ENCODE measurements around the gene CDH22. TPM values are rescaled to one million over a fixed set of nuclear protein-coding genes. Genes with fewer than 3 reads are reported as not detected.

The CDH22 gene
- total and polyA plus RNA-seq, 9 of the 15 experiments (the other 6 are each of a cell fraction or from before 2014, with no cell fraction given) = 0.07 to 0.08 TPM; not detected in 7

- TF ChIP-seq BHLHE40 (IDR thresholded peaks at IDR 0.05; ENCODE audit: low read length) = 0 out of 2 replicates have a peak, but pooled peaks have one; percentile 8
- no peak for TF ChIP-seq STAG1 (CRISPR knock-in tag; IDR thresholded peaks at IDR 0.05; ENCODE audit: borderline replicate concordance)
- no peak for TF ChIP-seq GTF2E2 (tag; IDR thresholded peaks at IDR 0.05)
- TF ChIP-seq ZMIZ1 (IDR thresholded peaks at IDR 0.05; ENCODE audit: low read depth in 2 of 2, low read length in 2 of 2) = no peak
- no peak for TF ChIP-seq KDM4B (IDR thresholded peaks at IDR 0.05; ENCODE audit: borderline replicate concordance in 2 of 2, low read depth in 1 of 2)
- TF ChIP-seq ID3 (CRISPR knock-in tag; IDR thresholded peaks at IDR 0.05) = no peak
- no peak for TF ChIP-seq ID3 (tag; IDR thresholded peaks at IDR 0.05)
- TF ChIP-seq DDX20 (tag; IDR thresholded peaks at IDR 0.05; ENCODE audit: low read depth) = no peak
- TF ChIP-seq MNT (conservative IDR thresholded peaks at IDR 0.05) = no peak
- no peak for TF ChIP-seq ZNF316 (IDR thresholded peaks at IDR 0.05)
- no peak for TF ChIP-seq NELFE (IDR thresholded peaks at IDR 0.05; ENCODE audit: insufficient read depth, insufficient read length)
- no peak for TF ChIP-seq PCBP1 (IDR thresholded peaks at IDR 0.05; ENCODE audit: low read depth, low read length, poor library complexity, severe bottlenecking)
- TF ChIP-seq SMARCE1 (IDR thresholded peaks at IDR 0.05) = no peak
- TF ChIP-seq THAP12 (CRISPR knock-in tag; IDR thresholded peaks at IDR 0.05) = no peak
- no peak for TF ChIP-seq MECOM (CRISPR knock-in tag; IDR thresholded peaks at IDR 0.05)
- no peak for TF ChIP-seq POLR2B (IDR thresholded peaks at IDR 0.05; ENCODE audit: low read depth, partially characterized antibody)
- TF ChIP-seq TFAP4 (CRISPR knock-in tag; IDR thresholded peaks at IDR 0.05; ENCODE audit: borderline replicate concordance) = peak; percentile 68
- no peak for TF ChIP-seq SIRT6 (IDR thresholded peaks at IDR 0.05; ENCODE audit: low read depth, low read length)
Observed at GRCh38 chr20:46347841-46348803, 39.8 kb upstream of the CDH22 start (continued).
